GM21528 (cell line): ENCODE data around the gene CYP3A5.
"Not testable (repeated sequence)": the region's sequence is repeated elsewhere in the genome, so short reads cannot be mapped to it uniquely, and the experiment has no call there.

Experiments
- ATAC-seq: cut with Tn5 transposase; IDR thresholded peaks from one replicate; pipeline ENCODE4 v1.9.1; 2021; ENCODE audit warnings: mild to moderate bottlenecking, moderate library complexity; ENCODE audit not compliant: unreplicated experiment, low FRiP score

CYP3A5 gene

DNA sequence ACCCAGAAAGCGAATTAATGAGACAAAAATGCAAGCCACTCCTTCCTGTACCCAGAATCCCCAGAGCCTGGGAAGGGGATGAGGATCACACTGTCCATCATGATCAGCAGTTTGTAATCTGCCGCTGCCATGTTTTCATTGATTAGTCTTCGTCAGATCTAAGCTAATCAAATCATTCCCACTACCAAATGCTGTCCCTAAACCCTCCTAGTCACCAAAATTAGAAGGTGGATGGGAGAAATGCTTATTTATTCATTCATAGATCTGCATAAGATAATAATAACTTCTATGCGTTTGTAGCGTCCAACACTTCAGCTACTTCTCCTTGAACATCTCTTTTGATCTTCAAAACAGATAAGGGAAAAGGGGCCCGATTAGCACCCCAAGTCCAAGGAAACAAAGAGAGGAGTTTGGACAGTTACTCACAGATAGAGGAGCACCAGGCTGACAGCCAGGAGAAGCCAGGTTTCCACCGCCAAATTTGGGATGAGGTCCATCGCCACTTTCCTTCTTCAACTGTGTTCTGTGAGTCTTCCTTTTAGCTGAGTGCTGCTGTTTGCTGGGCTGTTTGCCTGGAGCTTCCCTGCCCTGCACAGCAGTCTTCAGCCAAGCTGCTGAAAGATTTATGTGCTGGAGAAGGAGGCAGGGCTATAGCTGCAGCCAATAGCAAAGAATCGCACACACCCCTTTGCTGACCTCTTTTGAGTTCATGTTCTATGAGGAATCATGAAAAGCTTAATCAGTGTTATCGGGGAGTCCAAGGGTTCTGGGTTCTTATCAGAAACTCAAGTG lies at the start of gene CYP3A5:
TSS of gene CYP3A5 (minus strand) at position 597 of the 792 bp plus-strand sequence. CDS start at position 497, 100 bp downstream.
- no peak for ATAC-seq

- ATAC-seq, result no peak
These were observed 48.8 kb upstream of the CYP3A5 start for GRCh38 chr7:99728615-99729014.

DNA sequence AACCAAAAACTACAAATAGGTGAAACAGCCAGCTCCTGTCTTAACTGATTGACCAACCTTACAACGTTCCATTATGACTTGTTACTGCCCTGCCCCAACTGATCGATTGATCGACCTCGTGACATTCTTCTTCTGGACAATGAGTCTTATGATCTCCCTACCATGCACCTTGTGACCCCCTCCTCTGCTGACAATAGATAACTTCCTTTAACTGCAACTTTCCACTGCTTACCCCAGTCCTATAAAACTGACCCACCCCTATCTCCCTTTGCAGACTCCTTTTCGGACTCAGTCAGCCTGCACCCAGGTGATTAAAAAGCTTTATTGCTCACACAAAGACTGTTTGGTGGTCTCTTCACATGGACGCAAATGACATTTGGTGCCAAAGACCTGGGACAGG lies 43.4 kb upstream of the CYP3A5 start:
- not testable (repeated sequence) for ATAC-seq

DNA sequence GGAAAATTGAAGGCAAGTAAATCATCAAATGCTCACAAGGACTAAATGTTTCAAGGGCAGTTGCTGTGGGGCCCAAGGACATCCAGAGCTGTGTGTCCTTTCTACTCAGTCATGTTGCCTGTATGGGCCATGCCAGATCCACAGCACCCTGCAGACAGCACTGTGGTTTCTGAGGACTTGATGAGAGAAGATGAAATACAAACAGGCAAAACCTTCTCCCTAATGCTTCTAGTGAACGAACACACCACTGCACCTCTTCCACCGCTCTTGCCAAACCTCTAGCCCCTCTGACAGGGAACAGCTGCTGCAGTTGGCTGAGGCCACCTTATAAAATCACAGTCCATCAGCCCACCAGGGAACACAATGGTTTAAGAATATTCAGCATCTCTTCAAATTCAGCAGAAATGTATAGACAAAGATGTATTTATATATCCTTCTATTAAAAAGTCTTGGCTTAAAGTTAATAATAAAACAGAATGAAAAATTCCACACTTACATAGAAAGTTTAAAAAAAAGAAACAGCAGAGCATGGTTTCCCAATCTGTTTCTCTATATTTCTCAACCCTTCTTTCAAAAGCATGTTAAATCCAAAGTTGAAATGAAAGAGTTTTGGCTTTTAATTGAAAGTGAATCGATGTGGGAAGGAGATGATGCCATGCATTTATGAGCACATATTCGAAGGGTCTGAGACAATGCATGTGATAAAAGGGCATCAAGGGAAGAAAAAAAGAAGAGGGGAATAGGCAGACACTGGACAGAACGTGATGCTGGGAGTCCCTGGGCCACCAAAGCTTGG lies 41.2 kb upstream of the CYP3A5 start:
- ATAC-seq, result no peak

GRCh38 chr7:99719996-99720769 lies 40.4 kb upstream of the CYP3A5 start:
- ATAC-seq, result no peak

DNA sequence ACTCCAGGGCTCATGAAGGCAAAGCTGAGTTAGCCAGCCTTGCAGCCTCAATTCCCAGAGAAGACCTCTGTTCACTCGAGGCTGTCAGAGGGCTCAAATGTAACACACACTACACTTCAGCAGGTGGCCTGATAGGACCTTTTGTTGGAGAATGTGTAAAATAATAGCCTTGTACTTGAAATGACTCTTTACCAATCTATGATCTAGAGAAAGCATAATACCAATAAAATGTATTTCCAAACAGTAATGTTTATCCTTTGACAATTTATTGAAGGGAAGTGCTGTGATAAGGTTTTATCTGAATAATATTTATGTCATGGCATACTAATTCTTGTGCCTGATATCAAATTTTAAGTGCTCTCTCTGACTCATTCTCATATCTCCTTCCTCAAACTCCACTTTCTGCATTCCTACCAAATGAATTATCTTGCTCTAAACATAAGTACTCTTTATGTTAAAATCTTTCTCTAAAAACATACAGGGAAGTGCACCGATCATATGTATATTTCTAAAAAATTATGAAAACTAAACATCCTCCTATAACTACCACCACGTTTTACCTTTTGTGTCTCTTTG lies 34.3 kb upstream of the CYP3A5 start:
- no peak for ATAC-seq

GRCh38 chr7:99709838-99710578 lies 30.2 kb upstream of the CYP3A5 start:
- no peak for ATAC-seq

- ATAC-seq, result no peak
These were observed 29.5 kb upstream of the CYP3A5 start for GRCh38 chr7:99709260-99709659.

GRCh38 chr7:99707096-99707495 lies 27.3 kb upstream of the CYP3A5 start:
- ATAC-seq, result no peak

DNA sequence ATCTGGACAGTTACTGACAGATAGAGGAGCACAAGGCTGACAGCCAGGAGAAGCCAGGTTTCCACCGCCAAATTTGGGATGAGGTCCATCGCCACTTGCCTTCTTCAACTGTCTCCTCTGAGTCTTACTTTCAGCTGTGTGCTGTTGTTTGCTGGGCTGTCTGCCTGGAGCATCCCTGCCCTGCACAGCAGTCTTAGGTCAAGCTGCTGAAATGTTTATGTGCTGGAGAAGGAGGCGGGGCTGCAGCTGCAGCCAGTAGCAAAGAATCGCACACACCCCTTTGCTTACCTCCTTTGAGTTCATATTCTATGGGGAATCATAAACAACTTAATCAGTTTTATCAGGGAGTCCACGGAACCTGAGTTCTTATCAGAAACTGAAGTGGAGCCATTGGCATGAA lies 20.1 kb upstream of the CYP3A5 start:
- no peak for ATAC-seq

DNA sequence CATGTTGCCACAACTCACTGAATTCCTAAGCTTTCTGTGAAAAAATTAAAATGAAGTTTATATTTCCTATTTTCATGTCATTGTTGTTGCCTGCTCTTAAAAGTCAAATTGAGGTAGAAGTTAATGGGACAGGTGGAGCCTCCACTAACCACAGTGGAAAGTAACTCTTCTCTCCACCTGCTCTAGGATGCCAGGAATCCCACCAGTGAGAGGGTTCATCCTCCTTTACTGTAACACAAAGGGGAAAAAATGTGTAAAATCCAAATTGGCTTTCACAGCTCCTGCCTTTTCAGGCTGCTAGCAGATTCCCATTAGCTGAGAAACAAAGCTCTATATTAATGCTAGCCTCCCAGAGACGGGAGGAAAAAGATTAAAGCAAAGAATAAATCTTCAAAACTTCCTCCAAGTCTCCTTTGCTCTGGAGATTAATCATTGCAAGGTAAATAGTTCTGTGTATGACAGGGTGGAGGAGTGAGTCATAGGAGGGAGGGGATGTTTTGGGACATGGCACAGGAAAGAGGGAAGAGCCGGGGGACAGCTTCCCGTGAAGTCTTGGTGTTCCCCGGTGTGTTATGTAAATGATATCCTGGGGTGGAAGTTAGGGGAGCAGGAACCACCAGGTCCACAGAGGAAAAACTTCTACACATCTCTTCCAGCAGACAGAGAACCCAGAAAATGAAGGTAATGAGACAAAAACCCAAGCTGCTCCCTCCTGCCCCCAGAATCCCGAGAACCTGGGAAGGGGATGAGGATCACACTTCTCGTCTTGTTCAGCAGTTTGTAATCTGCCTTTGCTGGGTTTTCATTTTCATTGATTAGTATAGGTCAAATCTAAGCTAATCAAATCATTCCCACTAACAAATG lies 19.3 kb upstream of the CYP3A5 start:
- ATAC-seq, result not testable (repeated sequence)

DNA sequence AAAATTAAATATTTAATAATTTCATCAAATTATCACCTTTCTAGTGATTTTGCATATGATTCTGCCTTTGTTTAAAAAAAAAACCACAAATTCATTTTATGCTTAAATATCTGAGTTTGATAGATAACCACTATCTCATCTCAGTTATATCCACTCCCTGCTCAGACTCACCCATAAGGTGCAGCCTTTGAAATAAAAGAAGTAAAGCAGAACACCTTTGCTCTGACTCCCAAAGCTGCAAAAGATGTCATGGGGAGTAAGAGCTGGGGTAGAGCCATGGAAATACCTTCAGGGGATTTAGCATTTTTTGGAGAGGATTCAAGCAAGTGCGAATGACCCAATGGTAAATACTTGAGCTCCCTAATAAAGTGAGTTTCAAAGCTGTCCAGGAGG lies 15.1 kb upstream of the CYP3A5 start:
- no peak for ATAC-seq

GRCh38 chr7:99694201-99694911 lies 14.6 kb upstream of the CYP3A5 start:
- ATAC-seq, result no peak

DNA sequence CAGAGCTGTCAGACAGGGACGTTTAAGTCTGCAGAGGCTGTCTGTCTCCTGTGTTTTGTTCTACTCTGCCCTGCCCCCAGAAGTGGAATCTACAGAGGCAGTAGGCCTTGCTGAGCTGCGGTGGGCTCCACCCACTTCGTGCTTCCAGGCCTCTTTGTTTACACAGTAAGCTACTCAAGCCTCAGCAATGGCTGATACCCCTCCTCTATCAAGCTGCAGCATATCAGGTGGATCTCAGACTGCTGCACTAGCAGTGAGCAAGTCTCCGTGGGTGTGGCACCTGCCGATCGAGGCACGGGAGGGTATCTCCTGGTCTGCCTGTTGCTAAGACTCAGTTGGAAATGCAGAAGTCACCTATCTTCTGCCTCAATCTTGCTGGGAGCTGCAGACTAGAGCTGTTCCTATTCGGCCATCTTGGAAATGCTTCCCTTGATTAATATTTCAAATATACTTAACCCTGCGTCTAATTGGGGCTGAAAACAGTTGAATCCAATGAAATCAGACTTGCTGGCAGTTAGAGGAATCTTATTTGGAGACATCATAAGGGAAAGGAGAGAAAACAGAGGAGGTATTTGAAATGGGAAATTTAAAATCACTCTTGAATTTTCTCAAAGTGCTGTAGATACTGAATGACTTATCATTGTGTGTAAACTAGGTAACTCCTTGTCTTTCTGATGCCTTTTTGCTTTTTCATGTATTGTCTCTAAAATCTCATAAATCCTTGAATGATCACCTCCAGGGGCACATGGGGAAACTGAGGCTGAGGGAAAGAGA lies 13.8 kb upstream of the CYP3A5 start:
- no peak for ATAC-seq

- no peak for ATAC-seq
These were observed 13.3 kb upstream of the CYP3A5 start for GRCh38 chr7:99693100-99693426.

- not testable (repeated sequence) for ATAC-seq
These were observed 12.8 kb upstream of the CYP3A5 start for GRCh38 chr7:99692563-99692962.

- ATAC-seq, result not testable (repeated sequence)
These were observed 11.9 kb upstream of the CYP3A5 start for GRCh38 chr7:99691658-99692057.

DNA sequence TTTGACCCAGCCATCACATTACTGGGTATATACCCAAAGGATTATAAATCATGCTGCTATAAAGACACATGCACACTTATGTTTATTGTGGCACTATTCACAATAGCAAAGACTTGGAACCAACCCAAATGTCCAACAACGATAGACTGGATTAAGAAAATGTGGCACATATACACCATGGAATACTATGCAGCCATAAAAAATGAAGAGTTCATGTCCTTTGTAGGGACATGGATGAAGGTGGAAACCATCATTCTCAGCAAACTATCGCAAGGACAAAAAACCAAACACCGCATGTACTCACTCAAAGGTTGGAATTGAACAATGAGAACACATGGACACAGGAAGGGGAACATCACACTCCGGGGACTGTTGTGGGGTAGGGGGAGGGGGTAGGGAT lies 11.1 kb upstream of the CYP3A5 start:
- ATAC-seq, result not testable (repeated sequence)
